DOHH2 (cell line): ENCODE results near the gene BPTF.

Experiments
- H3F3A ChIP-seq: fragments of 200-600 bp; sonication (generic), shearing (Covaris generic); 2 replicates; pipeline ENCODE4 v1.6.0; 2016; ENCODE audit warnings: antibody characterized with exemption, mild to moderate bottlenecking; ENCODE audit not compliant: control insufficient read depth, insufficient read depth
- H3K27ac ChIP-seq: fragments of 200-600 bp; sonication (generic); 2 replicates; pipeline ENCODE4 v1.5.1; 2014; ENCODE audit warnings: low read depth, mild to moderate bottlenecking, low read length, moderate library complexity
- H3K27me3 ChIP-seq: fragments of 200-600 bp; sonication (generic); 2 replicates; pipeline ENCODE4 v1.6.1; 2014; ENCODE audit warnings: mild to moderate bottlenecking, low read length, mixed read lengths; ENCODE audit not compliant: control insufficient read depth
- H3K36me3 ChIP-seq: fragments of 200-600 bp; sonication (generic); 2 replicates; pipeline ENCODE4 v1.6.1; 2014; ENCODE audit warnings: mild to moderate bottlenecking, low read length, moderate library complexity, mixed read lengths; ENCODE audit not compliant: control insufficient read depth
- H3K4me1 ChIP-seq: fragments of 200-600 bp; sonication (generic); 2 replicates; pipeline ENCODE4 v1.6.1; 2014; ENCODE audit warnings: mild to moderate bottlenecking, low read length, mixed read lengths; ENCODE audit not compliant: control insufficient read depth
- H3K4me2 ChIP-seq: fragments of 200-600 bp; sonication (generic); 2 replicates; pipeline ENCODE4 v1.6.0; 2014; ENCODE audit warnings: mild to moderate bottlenecking, low read length, moderate library complexity
- H3K4me3 ChIP-seq: fragments of 200-600 bp; sonication (generic); 2 replicates; pipeline ENCODE4 v1.5.1; 2014; ENCODE audit warnings: mild to moderate bottlenecking, low read length, mixed read lengths
- H3K79me2 ChIP-seq: fragments of 200-600 bp; sonication (generic); 2 replicates; pipeline ENCODE4 v1.6.1; 2014; ENCODE audit warnings: mild to moderate bottlenecking, low read length, mixed read lengths; ENCODE audit not compliant: control insufficient read depth
- H3K9me2 ChIP-seq: fragments of 200-600 bp; sonication (generic); replicated peaks from 2 replicates; pipeline ENCODE4 v1.6.1; 2014; ENCODE audit warnings: mild to moderate bottlenecking, low read length, mixed read lengths; ENCODE audit not compliant: control insufficient read depth
- H3K9me3 ChIP-seq: fragments of 200-600 bp; sonication (generic); 2 replicates; pipeline ENCODE4 v1.6.1; 2014; ENCODE audit warnings: antibody characterized with exemption, low read length, mixed read lengths; ENCODE audit not compliant: control insufficient read depth, insufficient read depth
- H4K20me1 ChIP-seq: fragments of 200-600 bp; sonication (generic); 2 replicates; pipeline ENCODE4 v1.6.0; 2014; ENCODE audit warnings: low read depth, mild to moderate bottlenecking, antibody characterized with exemption, low read length, moderate library complexity; ENCODE audit not compliant: control insufficient read depth, insufficient read depth
- EZH2phosphoT487 ChIP-seq: fragments of 200-600 bp; sonication (generic); IDR thresholded peaks from 2 replicates; pipeline ENCODE4 v1.6.1; 2017; ENCODE audit warnings: borderline replicate concordance, mild to moderate bottlenecking, antibody characterized with exemption, low read length, moderate library complexity, mixed read lengths
- TF ChIP-seq, protein P1 (sequence below): fragments of 200-600 bp; sonication (generic); IDR thresholded peaks from one replicate; pipeline ENCODE4 v1.5.1; 2014; ENCODE audit warnings: antibody characterized with exemption, mild to moderate bottlenecking, low read depth, low read length; ENCODE audit not compliant: poor library complexity, severe bottlenecking

Gene BPTF

DNA sequence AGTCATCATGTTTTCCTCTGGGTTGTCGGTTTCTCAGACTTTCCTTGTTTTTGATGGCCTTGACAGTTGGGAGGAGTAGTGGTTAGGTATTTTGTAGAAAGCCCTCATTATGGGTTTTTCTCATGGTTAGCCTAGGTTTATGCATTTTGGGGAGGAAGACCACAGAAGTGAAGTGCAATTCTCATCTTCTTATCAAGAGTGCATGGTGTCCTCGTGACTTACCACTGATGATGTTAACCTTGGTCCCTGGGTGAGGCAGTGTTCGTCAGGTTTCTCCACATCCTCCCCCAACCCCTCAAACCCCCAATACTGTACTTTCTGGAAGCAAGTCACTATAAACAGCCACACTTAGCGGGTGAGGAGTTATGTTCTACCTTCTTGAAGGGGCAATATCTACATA, 42.3 kb downstream of the BPTF start:
- H3K9me2 ChIP-seq: no peaks in the 10 kb centered on the region
- H3K36me3 ChIP-seq: peaks cover 72% of the 10 kb centered on the region
- H3K4me3 ChIP-seq: no peak overlapping the region
- no peak overlapping the region for H3K4me2 ChIP-seq
- H3K79me2 ChIP-seq: peaks cover 96% of the 10 kb centered on the region
- H3K4me1 ChIP-seq: peaks cover 4% of the 10 kb centered on the region; the same call in 1 of the 2 replicates
- H3F3A ChIP-seq: peaks cover 13% of the 10 kb centered on the region
- TF ChIP-seq EZH2phosphoT487: no peak
- TF ChIP-seq, protein P1, sequence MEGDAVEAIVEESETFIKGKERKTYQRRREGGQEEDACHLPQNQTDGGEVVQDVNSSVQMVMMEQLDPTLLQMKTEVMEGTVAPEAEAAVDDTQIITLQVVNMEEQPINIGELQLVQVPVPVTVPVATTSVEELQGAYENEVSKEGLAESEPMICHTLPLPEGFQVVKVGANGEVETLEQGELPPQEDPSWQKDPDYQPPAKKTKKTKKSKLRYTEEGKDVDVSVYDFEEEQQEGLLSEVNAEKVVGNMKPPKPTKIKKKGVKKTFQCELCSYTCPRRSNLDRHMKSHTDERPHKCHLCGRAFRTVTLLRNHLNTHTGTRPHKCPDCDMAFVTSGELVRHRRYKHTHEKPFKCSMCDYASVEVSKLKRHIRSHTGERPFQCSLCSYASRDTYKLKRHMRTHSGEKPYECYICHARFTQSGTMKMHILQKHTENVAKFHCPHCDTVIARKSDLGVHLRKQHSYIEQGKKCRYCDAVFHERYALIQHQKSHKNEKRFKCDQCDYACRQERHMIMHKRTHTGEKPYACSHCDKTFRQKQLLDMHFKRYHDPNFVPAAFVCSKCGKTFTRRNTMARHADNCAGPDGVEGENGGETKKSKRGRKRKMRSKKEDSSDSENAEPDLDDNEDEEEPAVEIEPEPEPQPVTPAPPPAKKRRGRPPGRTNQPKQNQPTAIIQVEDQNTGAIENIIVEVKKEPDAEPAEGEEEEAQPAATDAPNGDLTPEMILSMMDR: no peak
- H3K9me3 ChIP-seq: no peaks in the 10 kb centered on the region
- H4K20me1 ChIP-seq: no peaks in the 10 kb centered on the region
- H3K27me3 ChIP-seq: no peaks in the 10 kb centered on the region
- H3K27ac ChIP-seq: no peak overlapping the region

DNA sequence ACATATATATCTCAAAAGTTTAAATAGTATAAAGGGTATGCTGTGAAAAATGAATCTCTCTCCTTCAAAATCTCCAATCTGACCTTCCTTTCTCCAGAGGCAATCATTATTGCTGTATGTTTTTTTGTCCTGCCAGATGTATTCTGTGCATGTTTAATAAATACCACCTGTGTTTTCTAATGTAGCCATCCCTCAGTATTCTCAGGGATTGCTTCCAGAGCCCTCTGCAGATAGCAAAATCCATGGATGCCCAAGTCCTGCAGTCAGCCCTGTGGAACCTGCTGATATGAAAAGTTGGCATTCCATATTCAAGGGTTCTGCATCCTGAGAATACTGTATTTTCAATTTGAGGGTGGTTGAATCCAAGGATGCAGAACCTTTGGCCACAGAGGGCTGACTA, 42.9 kb downstream of the BPTF start:
- H3K36me3 ChIP-seq: peaks cover 68% of the 10 kb centered on the region
- no peak overlapping the region for H3K4me2 ChIP-seq
- no peaks in the 10 kb centered on the region for H3K9me3 ChIP-seq
- TF ChIP-seq EZH2phosphoT487: no peak
- TF ChIP-seq, protein P1: no peak
- no peaks in the 10 kb centered on the region for H3K9me2 ChIP-seq
- H3K4me3 ChIP-seq: no peak overlapping the region
- H3K27ac ChIP-seq: no peak overlapping the region
- peaks cover 4% of the 10 kb centered on the region; the same call in 1 of the 2 replicates for H3K4me1 ChIP-seq
- H3F3A ChIP-seq: peaks cover 13% of the 10 kb centered on the region
- H4K20me1 ChIP-seq: no peaks in the 10 kb centered on the region
- peaks cover 96% of the 10 kb centered on the region for H3K79me2 ChIP-seq
- no peaks in the 10 kb centered on the region for H3K27me3 ChIP-seq

DNA sequence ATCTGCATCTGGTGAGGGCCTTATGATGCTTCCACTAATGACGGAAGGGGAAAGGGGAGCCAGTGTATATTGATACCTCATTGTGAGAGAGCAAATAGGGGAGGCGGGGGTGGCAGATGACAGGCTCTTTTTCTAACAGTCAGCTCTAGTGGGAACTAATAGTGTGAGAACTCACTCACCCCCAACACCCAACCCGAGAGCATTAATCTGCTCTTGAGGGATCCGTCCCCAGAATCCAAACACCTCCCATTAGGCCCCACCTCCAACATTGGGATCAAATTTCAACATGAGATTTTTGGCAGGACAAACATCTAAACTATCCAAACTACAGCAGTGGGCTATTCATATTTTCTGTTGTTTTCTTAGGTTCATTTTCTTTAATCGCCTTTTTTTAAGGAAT, 54.4 kb downstream of the BPTF start:
- Histone ChIP-seq H3K4me2 (no peak overlapping the region), H3K27ac (no peak overlapping the region), H3F3A (peaks cover 19% of the 10 kb centered on the region), H3K4me3 (no peak overlapping the region), H3K79me2 (peaks cover 80% of the 10 kb centered on the region), H3K27me3 (no peaks in the 10 kb centered on the region), H3K9me3 (no peaks in the 10 kb centered on the region), H3K36me3 (peaks cover 75% of the 10 kb centered on the region), H4K20me1 (no peaks in the 10 kb centered on the region), H3K9me2 (no peaks in the 10 kb centered on the region), H3K4me1 (no peaks in the 10 kb centered on the region)
- TF ChIP-seq, protein P1: no peak

DNA sequence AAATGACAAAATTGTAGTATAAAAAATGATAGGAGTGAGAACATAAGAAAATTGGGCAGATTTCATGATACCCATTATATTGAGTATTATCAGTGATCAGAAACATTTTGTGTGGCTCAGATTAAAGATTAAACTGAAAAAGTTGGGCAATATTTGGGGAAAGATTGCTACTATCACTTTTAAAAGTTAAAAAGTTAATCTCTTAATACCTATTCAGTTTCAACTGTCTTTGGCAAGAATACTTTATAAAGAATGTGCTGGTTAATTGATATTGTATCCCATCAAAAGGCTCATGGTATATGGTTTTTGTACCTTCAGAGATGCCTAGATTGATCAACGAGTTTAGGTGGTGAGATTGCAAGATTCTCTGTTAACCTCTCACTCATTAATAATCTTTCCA, 55.8 kb downstream of the BPTF start:
- no peak overlapping the region for H3K27ac ChIP-seq
- peaks cover 77% of the 10 kb centered on the region for H3K36me3 ChIP-seq
- H3K4me3 ChIP-seq: no peak overlapping the region
- H3F3A ChIP-seq: peaks cover 11% of the 10 kb centered on the region
- no peak overlapping the region for H3K4me2 ChIP-seq
- H3K27me3 ChIP-seq: no peaks in the 10 kb centered on the region
- no peaks in the 10 kb centered on the region for H4K20me1 ChIP-seq
- H3K9me3 ChIP-seq: no peaks in the 10 kb centered on the region
- no peaks in the 10 kb centered on the region for H3K9me2 ChIP-seq
- no peaks in the 10 kb centered on the region for H3K4me1 ChIP-seq
- H3K79me2 ChIP-seq: peaks cover 80% of the 10 kb centered on the region
- no peak for TF ChIP-seq EZH2phosphoT487
- TF ChIP-seq, protein P1: no peak
